HUES48 (cell line): ENCODE measurements around the gene CLDN22.

Source experiments
- H3K27ac ChIP-seq: one replicate; pipeline ENCODE4 v1.7.0; 2013; ENCODE audit warnings: low read depth, low read length, inconsistent platforms
- H3K27me3 ChIP-seq: 2 replicates; pipeline ENCODE4 v1.6.1; 2013; ENCODE audit warnings: mild to moderate bottlenecking, low read length; ENCODE audit not compliant: control insufficient read depth, insufficient read depth
- H3K36me3 ChIP-seq: 2 replicates; pipeline ENCODE4 v1.6.1; 2013; ENCODE audit warnings: low read length; ENCODE audit not compliant: control insufficient read depth, insufficient read depth
- H3K4me1 ChIP-seq: 2 replicates; pipeline ENCODE4 v1.6.1; 2013; ENCODE audit warnings: mild to moderate bottlenecking, low read length; ENCODE audit not compliant: control insufficient read depth, insufficient read depth
- H3K4me3 ChIP-seq: 2 replicates; pipeline ENCODE4 v1.5.1; 2013; ENCODE audit warnings: mild to moderate bottlenecking, low read depth, low read length
- H3K9ac ChIP-seq: 2 replicates; pipeline ENCODE4 v1.6.1; 2013; ENCODE audit warnings: mild to moderate bottlenecking, low read depth, low read length, moderate library complexity
- H3K9me3 ChIP-seq: 2 replicates; pipeline ENCODE4 v1.6.1; 2013; ENCODE audit warnings: low read length; ENCODE audit not compliant: control insufficient read depth, insufficient read depth

CLDN22 gene

GRCh38 chr4:183320211-183321059 lies at the start of gene CLDN22:
CLDN22 (minus strand) TSS chr4:183320276; CDS start chr4:183320218, 58 bp downstream.
- Histone ChIP-seq H3K27me3 (no peaks in the 10 kb centered on the region), H3K9ac (no peak within 1 kb of the TSS), H3K9me3 (no peaks in the 10 kb centered on the region), H3K27ac (no peak within 1 kb of the TSS), H3K4me1 (no peaks in the 10 kb centered on the region), H3K4me3 (no peak within 1 kb of the TSS), H3K36me3 (peaks cover 25% of the 10 kb centered on the region)

- Histone ChIP-seq H3K9ac (no peak overlapping the region), H3K4me1 (no peaks in the 10 kb centered on the region), H3K4me3 (no peak overlapping the region), H3K27me3 (no peaks in the 10 kb centered on the region), H3K36me3 (no peaks in the 10 kb centered on the region), H3K9me3 (0 out of 2 replicates have a peak, but pooled peaks cover 3% of the 10 kb centered on the region), H3K27ac (no peak overlapping the region)
These were observed 49.0 kb upstream of the CLDN22 start for GRCh38 chr4:183369073-183369472.

DNA sequence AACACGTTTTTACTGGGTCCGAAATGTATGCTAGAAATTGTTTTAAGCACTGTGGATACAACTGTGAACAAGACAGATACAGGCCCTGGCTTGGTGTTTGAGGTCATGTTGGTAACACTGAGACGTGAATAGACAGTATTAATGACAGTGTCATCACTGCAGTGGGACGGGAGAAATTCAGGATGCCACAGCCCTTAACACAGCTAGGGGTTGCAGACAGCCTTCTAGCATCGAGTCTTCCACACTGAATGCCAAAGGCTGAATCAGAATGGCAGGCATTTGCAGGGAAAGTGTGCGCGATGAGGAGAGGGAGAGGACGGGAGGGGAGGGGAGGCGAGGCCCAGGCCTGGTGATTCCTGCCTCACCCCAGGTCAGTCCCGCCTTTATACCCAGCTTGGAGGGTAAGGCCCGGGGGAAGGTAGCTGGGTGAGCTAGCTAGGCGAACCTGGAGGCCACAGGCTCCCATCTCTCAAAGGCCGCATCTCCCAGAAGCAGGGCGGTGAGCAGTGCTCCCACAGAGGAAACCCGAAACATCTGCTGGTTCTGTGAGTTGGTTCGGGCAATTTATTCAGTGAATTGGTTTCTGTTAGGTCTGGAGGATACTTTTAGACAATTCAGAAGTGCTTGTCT lies 46.2 kb upstream of the CLDN22 start:
- Histone ChIP-seq H3K4me1 (no peaks in the 10 kb centered on the region), H3K27ac (no peak overlapping the region), H3K9me3 (no peaks in the 10 kb centered on the region), H3K4me3 (no peak overlapping the region), H3K36me3 (no peaks in the 10 kb centered on the region), H3K9ac (no peak overlapping the region), H3K27me3 (no peaks in the 10 kb centered on the region)

DNA sequence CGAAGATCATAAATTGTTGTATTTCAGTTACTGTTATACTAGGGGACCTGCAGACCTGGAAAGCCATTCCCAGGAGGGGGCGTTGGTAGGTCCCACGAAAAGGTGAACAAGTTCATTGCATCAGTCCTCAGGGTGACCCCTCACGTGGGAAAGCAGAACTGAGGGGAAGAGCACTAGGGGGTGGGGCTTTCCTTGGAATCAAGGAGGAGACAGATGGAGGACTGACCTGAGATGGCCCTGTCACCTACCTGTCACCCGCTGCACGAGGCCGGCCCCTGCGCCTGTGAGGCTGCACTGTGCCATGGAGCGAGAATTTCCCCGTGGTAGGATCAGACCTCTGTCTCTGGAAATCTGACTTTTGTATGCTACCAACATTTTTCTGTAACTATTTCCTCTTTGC lies 43.9 kb upstream of the CLDN22 start:
- Histone ChIP-seq H3K9me3 (no peaks in the 10 kb centered on the region), H3K4me3 (no peak overlapping the region), H3K36me3 (no peaks in the 10 kb centered on the region), H3K27me3 (no peaks in the 10 kb centered on the region), H3K27ac (no peak overlapping the region), H3K9ac (no peak overlapping the region), H3K4me1 (no peaks in the 10 kb centered on the region)

DNA sequence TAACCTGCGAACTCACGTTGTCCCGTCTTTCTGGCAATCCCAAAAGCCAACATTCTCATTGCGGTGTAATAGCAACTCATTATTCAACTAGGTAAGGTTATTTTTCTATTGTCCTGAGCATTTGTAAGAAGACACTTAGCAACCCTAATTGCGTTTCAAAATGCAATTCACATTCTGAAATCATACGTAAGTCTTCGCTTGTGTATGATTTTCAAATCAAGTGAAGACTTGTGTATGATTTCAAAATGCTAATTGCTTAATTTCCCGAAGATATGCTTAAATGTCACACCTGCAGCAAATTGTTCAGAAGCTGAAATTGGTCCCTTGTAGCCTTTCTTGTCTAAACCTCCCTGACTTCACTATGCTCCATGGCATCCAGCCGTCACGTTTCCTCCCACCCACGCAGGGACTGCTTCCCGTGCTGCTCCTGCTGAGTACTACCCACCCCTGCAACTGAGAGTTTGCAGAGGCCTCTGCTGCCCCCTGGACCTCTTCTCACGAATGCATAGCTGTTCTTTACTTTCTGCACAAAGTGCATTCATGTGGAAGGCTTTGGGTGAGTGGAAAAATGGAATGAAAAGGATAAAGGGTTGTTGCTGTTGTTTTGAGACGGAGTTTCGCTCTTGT lies 43.0 kb upstream of the CLDN22 start:
- Histone ChIP-seq H3K4me1 (no peaks in the 10 kb centered on the region), H3K9me3 (no peaks in the 10 kb centered on the region), H3K27ac (no peak overlapping the region), H3K27me3 (no peaks in the 10 kb centered on the region), H3K36me3 (no peaks in the 10 kb centered on the region), H3K9ac (no peak overlapping the region), H3K4me3 (no peak overlapping the region)

GRCh38 chr4:183362036-183362435 lies 42.0 kb upstream of the CLDN22 start:
- H3K4me3 ChIP-seq = no peak overlapping the region
- H3K36me3 ChIP-seq = no peaks in the 10 kb centered on the region
- H3K9me3 ChIP-seq = no peaks in the 10 kb centered on the region
- H3K27me3 ChIP-seq = no peaks in the 10 kb centered on the region
- no peaks in the 10 kb centered on the region for H3K4me1 ChIP-seq
- H3K9ac ChIP-seq = no peak overlapping the region
- H3K27ac ChIP-seq = no peak overlapping the region

DNA sequence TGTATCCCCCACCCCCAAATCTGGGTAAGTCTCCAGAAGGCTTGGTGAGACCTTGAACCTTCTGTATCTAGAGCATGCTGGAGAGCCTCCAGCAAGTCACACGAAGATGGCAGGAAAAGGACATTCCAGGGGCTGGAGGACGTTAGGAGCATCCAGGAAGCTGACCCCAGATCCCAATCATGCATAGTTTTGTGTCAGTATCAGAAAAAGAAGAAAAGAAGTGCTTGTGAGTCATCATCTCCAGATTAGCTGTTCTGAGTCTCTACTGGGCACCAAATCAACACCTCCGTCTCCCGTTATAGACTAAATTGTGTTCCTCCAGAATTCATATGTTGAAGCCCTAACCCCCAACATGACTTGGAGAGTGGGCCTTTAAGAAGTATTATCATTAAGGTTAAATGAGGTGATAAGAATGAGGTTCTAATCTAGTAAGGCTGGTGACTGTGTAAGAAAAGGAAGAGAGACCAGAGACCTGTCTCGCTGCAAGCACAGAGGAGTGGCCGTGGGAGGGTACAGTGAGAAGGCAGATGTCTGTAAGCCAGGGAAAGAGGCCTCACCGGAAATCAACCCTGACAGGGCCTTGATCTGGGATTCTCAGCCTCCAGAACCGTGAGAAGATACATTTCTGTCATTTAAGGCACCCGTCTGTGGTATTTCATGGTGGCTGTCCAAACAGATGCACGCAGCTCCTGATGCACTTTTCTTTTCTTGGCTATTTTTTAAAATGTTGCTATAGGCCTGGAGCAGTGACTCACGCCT lies 40.3 kb upstream of the CLDN22 start:
- no peaks in the 10 kb centered on the region for H3K4me1 ChIP-seq
- H3K9ac ChIP-seq = no peak overlapping the region
- H3K27me3 ChIP-seq = no peaks in the 10 kb centered on the region

GRCh38 chr4:183358215-183358755 lies 38.2 kb upstream of the CLDN22 start:
- Histone ChIP-seq H3K9ac (no peak overlapping the region), H3K4me3 (no peak overlapping the region), H3K4me1 (no peaks in the 10 kb centered on the region), H3K9me3 (no peaks in the 10 kb centered on the region), H3K36me3 (no peaks in the 10 kb centered on the region), H3K27ac (no peak overlapping the region), H3K27me3 (no peaks in the 10 kb centered on the region)

More for the DNA sequence above, 40.3 kb upstream of the CLDN22 start:
- Histone ChIP-seq H3K36me3 (no peaks in the 10 kb centered on the region), H3K9me3 (no peaks in the 10 kb centered on the region), H3K27ac (no peak overlapping the region), H3K4me3 (no peak overlapping the region)

GRCh38 chr4:183356931-183357675 lies 37.0 kb upstream of the CLDN22 start:
- no peaks in the 10 kb centered on the region for H3K36me3 ChIP-seq
- H3K4me3 ChIP-seq = no peak overlapping the region
- H3K27me3 ChIP-seq = no peaks in the 10 kb centered on the region
- H3K4me1 ChIP-seq = no peaks in the 10 kb centered on the region
- H3K9me3 ChIP-seq = no peaks in the 10 kb centered on the region
- no peak overlapping the region for H3K27ac ChIP-seq
- no peak overlapping the region for H3K9ac ChIP-seq

- no peaks in the 10 kb centered on the region for H3K9me3 ChIP-seq
- no peak overlapping the region for H3K9ac ChIP-seq
- H3K4me3 ChIP-seq = no peak overlapping the region
- no peaks in the 10 kb centered on the region for H3K36me3 ChIP-seq
- H3K27ac ChIP-seq = no peak overlapping the region
- no peaks in the 10 kb centered on the region for H3K4me1 ChIP-seq
- H3K27me3 ChIP-seq = no peaks in the 10 kb centered on the region
These were observed 36.2 kb upstream of the CLDN22 start for GRCh38 chr4:183356173-183356830.
